HG03521 (cell line): ENCODE measurements around the gene TMEM214.

Experiments
- ATAC-seq: cut with Tn5 transposase; IDR thresholded peaks from one replicate; pipeline ENCODE4 v1.9.1; 2021; ENCODE audit warnings: mild to moderate bottlenecking, moderate library complexity; ENCODE audit not compliant: unreplicated experiment

TMEM214 gene

GRCh38 chr2:27082773-27083409, 50.1 kb downstream of the TMEM214 start:
- no peak for ATAC-seq

- ATAC-seq, result no peak
Measured at GRCh38 chr2:27083410-27084296, 50.9 kb downstream of the TMEM214 start.

GRCh38 chr2:27084297-27085061, 51.7 kb downstream of the TMEM214 start:
- no peak for ATAC-seq

GRCh38 chr2:27085062-27085672, 52.4 kb downstream of the TMEM214 start:
- ATAC-seq, result no peak

- ATAC-seq, result peak; percentile 1
Measured at GRCh38 chr2:27085673-27086089, 52.9 kb downstream of the TMEM214 start.

GRCh38 chr2:27086090-27086723, 53.4 kb downstream of the TMEM214 start:
- peak; percentile 78 for ATAC-seq

GRCh38 chr2:27086724-27087593, 54.2 kb downstream of the TMEM214 start, which contains the start of gene KHK:
TSS of gene KHK (plus strand) at chr2:27086772. CDS start at chr2:27087260, 488 bp downstream.
- ATAC-seq, result no peak

GRCh38 chr2:27087823-27088410, 55.2 kb downstream of the TMEM214 start:
- no peak for ATAC-seq

- ATAC-seq, result no peak
Measured at GRCh38 chr2:27088634-27089033, 55.9 kb downstream of the TMEM214 start.

GRCh38 chr2:27089111-27089954, 56.6 kb downstream of the TMEM214 start:
- no peak for ATAC-seq
